ENCODE measurements around the gene NSD2.

- TF ChIP-seq CTCF (IDR thresholded peaks at IDR 0.05; ENCODE audit: poor library complexity, severe bottlenecking) (no peak), REST (IDR thresholded peaks at IDR 0.05; ENCODE audit: borderline replicate concordance) (no peak), SMC3 (conservative IDR thresholded peaks at IDR 0.05; ENCODE audit: poor library complexity) (no peak), POLR2AphosphoS5 (IDR thresholded peaks at IDR 0.05) (no peak)
Measured at GRCh38 chr4:2006956-2007653, 135.9 kb downstream of the NSD2 start.
